Measurements from ENCODE around the gene UFD1.

Gene UFD1

DNA sequence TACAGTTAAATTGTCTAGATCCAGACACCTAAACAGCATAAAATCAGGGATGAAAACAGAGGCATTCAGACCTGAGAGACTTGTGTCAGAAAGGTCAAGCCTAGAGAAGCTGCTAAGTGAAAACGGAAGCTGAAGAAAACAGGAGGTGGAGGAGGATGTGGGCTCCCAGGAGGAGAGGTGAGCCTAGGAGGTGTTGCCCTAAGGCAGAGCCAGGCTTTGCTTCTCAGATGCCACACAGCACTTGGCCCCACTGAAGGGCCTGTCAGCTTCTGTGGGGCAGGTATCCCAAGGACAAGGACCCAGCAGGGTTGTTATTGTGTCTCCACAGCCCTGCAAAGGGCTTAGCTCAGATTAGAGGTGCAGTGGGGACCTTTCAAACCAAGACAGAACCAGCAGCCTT, 14.4 kb downstream of the UFD1 start:
- no peak overlapping the region for H3K27ac Mint-ChIP-seq
- H3K9me3 Mint-ChIP-seq, result no peaks in the 10 kb centered on the region
- no peaks in the 10 kb centered on the region for H3K4me1 Mint-ChIP-seq
- no peak for DNase-seq
- H3K36me3 Mint-ChIP-seq, result peaks cover 40 to 58% of the 10 kb centered on the region in 2 donors
- ATAC-seq (replicated peaks), result no peak
- H3K4me3 Mint-ChIP-seq, result no peak overlapping the region
- no peaks in the 10 kb centered on the region for H3K27me3 Mint-ChIP-seq

DNA sequence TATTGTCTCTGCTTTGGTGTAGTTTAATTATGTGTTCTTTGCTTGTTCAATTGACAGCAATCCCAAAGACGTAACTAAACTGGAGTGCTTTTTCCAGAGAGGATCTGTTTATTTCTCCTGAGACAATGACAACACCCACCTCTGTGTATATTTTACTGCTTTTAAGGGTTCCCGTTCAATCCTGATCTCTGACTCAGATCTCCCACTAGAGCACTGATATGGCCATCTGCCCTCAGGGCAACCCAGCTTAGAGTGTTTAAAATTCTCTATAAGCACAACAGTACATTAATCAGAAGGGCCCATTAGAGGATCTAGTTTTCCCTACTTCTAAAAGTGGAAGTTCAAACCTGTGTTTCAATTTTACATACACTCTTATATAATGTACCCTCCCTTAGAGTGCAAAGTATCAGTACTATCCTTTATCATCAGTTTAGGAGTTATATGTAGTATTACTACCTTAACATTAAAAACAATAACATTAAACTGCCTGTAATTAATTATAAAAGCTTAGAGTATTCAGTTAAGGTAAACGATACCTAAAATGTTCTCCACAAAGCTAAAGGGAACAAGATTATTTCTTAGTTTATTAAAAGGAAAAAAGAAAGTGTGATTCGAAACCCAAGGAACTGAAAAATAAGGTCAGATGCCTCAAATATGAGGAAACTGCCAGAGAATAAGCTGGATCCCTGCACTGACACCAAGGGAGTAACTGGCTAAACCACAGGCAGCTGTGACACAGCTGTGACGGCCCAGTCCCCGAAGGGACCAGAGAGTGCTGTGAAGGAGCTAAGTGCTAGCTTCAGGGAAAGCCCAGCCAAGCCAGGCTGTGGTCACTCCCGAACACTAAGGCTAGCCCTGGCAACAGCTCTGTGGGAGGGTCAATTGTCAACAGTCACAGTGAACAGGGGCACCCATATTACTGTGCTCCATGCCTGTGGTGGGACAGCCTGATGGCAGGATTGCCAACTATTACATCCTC, 15.2 kb downstream of the UFD1 start:
- no peak for ATAC-seq (replicated peaks)

GRCh38 chr22:19463008-19463407, 16.0 kb downstream of the UFD1 start:
- no peak for ATAC-seq (replicated peaks)
- DNase-seq, result no peak
- H3K36me3 Mint-ChIP-seq, result peaks cover 32 to 45% of the 10 kb centered on the region in 2 donors
- H3K27me3 Mint-ChIP-seq, result no peaks in the 10 kb centered on the region
- H3K9me3 Mint-ChIP-seq, result no peaks in the 10 kb centered on the region
- H3K4me1 Mint-ChIP-seq, result no peaks in the 10 kb centered on the region
- H3K27ac Mint-ChIP-seq, result no peak overlapping the region
- no peak overlapping the region for H3K4me3 Mint-ChIP-seq

More for the DNA sequence above, 15.2 kb downstream of the UFD1 start:
- no peaks in the 10 kb centered on the region for H3K27me3 Mint-ChIP-seq
- no peaks in the 10 kb centered on the region for H3K9me3 Mint-ChIP-seq
- no peak overlapping the region for H3K27ac Mint-ChIP-seq
- peaks cover 34 to 51% of the 10 kb centered on the region in 2 donors for H3K36me3 Mint-ChIP-seq
- no peaks in the 10 kb centered on the region for H3K4me1 Mint-ChIP-seq
- DNase-seq, result no peak
- no peak overlapping the region for H3K4me3 Mint-ChIP-seq

DNA sequence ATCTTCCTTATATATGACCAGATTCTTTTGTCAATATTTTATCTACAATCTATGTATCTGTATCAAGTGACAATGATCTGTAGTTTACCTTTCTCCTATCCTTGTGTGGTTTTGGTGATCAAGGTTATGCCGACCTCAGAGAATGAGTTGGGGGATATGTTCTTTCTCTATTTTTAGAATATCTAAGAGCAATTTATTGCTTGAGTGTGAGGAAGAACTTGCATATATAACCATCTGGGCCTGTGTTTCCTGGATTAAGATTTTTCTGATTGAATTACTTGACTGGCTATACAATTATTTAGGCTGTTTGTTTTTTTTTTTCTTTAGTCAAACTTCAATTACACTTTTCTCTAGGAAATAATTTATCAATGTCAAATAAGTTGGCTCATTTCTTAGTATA, 17.5 kb downstream of the UFD1 start:
- DNase-seq (no peak), ATAC-seq (replicated peaks) (no peak)
- Mint-ChIP-seq H3K27me3 (no peaks in the 10 kb centered on the region), H3K9me3 (no peaks in the 10 kb centered on the region), H3K27ac (no peak overlapping the region), H3K4me3 (no peak overlapping the region), H3K36me3 (peaks cover 37 to 43% of the 10 kb centered on the region in 2 donors), H3K4me1 (no peaks in the 10 kb centered on the region)

- H3K4me1 Mint-ChIP-seq, result no peaks in the 10 kb centered on the region
- H3K9me3 Mint-ChIP-seq, result no peaks in the 10 kb centered on the region
- no peak overlapping the region for H3K4me3 Mint-ChIP-seq
- DNase-seq (no peak), ATAC-seq (replicated peaks) (no peak)
- H3K36me3 Mint-ChIP-seq, result peaks cover 43 to 45% of the 10 kb centered on the region in 2 donors
- no peaks in the 10 kb centered on the region for H3K27me3 Mint-ChIP-seq
- no peak overlapping the region for H3K27ac Mint-ChIP-seq
These were observed 19.0 kb downstream of the UFD1 start for GRCh38 chr22:19460036-19460435.

GRCh38 chr22:19457828-19458428, 21.1 kb downstream of the UFD1 start:
- Mint-ChIP-seq H3K27ac (no peak overlapping the region), H3K27me3 (no peaks in the 10 kb centered on the region), H3K4me1 (no peaks in the 10 kb centered on the region), H3K36me3 (peaks cover 48 to 51% of the 10 kb centered on the region in 2 donors), H3K4me3 (no peak overlapping the region), H3K9me3 (no peaks in the 10 kb centered on the region)
- ATAC-seq (replicated peaks) (no peak), DNase-seq (no peak)

GRCh38 chr22:19456541-19456940, 22.5 kb downstream of the UFD1 start:
- Mint-ChIP-seq H3K36me3 (peaks cover 49 to 57% of the 10 kb centered on the region in 2 donors), H3K9me3 (no peaks in the 10 kb centered on the region), H3K4me3 (no peak overlapping the region)

DNA sequence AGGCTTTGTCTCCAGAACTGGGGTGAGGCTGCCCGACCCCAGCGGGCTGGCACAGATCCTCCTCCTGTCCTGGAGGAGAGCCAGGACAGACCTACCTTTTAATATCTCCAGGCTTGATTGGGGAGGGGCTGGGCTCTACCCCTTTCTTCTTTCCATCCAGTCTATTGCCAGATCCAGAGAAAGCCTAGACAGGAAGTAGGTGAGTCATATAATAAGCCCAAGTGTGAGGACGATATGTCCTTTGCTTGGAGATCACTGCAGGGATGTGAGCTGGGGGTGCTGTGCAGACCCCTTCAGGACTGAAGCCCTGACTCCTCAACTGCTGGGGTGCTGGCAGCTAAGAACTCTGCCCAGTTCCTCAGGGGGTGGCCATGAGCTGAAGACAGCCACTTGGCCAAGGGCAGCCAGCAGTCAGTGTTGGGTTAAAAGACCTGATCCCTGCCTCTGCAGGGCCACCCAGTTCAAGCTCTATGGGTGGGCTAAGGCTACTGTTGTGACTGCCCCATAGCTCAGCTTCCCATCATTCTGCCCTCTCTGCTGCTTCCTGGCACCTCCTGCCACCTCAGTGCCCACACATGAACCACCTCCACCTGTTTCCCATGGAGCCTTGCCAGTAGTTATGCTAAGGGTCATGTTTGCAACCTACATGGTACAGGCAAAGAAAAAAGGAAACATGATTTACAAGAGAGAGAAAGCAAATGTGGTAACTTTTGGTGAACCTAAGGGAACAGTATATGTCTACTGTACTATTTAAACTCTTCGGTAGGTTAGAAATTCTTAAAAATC, 23.2 kb downstream of the UFD1 start:
- ATAC-seq (replicated peaks) (no peak), DNase-seq (no peak)
- H3K27ac Mint-ChIP-seq, result no peak overlapping the region
- no peak overlapping the region for H3K4me3 Mint-ChIP-seq
- H3K27me3 Mint-ChIP-seq, result no peaks in the 10 kb centered on the region
- peaks cover 0 to 2% of the 10 kb centered on the region in 2 donors for H3K4me1 Mint-ChIP-seq
- H3K36me3 Mint-ChIP-seq, result peaks cover 44 to 57% of the 10 kb centered on the region in 2 donors
- no peaks in the 10 kb centered on the region for H3K9me3 Mint-ChIP-seq

More at GRCh38 chr22:19456541-19456940, 22.5 kb downstream of the UFD1 start:
- ATAC-seq (replicated peaks) (no peak), DNase-seq (no peak)
- Mint-ChIP-seq H3K4me1 (peaks cover 0 to 2% of the 10 kb centered on the region in 2 donors), H3K27ac (no peak overlapping the region), H3K27me3 (no peaks in the 10 kb centered on the region)

DNA sequence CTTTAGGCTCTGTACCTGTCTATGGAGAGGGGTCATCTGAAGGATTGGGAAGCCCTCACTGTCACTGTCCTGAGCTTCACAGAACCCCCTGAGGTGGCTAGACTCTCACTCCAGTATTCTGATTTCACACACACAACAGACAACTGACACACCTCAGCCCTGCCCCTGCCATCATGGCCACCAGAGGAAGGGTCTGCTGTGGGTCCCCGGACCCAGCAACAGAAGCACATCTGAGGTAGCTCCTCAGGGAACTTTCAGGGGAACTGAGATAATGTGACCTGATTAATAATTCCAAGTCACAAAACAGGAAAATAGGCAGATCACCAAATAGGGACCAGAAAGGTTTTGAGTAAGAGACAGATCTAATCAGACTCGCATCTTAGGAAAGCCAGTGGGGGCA, 24.0 kb downstream of the UFD1 start:
- no peaks in the 10 kb centered on the region for H3K9me3 Mint-ChIP-seq
- DNase-seq (no peak), ATAC-seq (replicated peaks) (no peak)
- H3K4me1 Mint-ChIP-seq, result peaks cover 0 to 2% of the 10 kb centered on the region in 2 donors
- H3K36me3 Mint-ChIP-seq, result peaks cover 41 to 53% of the 10 kb centered on the region in 2 donors
- peak overlapping the region; percentile 6 for H3K27ac Mint-ChIP-seq
- no peaks in the 10 kb centered on the region for H3K27me3 Mint-ChIP-seq
- no peak overlapping the region for H3K4me3 Mint-ChIP-seq

- peaks cover 41 to 53% of the 10 kb centered on the region in 2 donors for H3K36me3 Mint-ChIP-seq
- H3K9me3 Mint-ChIP-seq, result no peaks in the 10 kb centered on the region
- H3K27me3 Mint-ChIP-seq, result no peaks in the 10 kb centered on the region
- ATAC-seq (replicated peaks) (no peak), DNase-seq (no peak)
- no peak overlapping the region for H3K27ac Mint-ChIP-seq
- H3K4me3 Mint-ChIP-seq, result no peak overlapping the region
- H3K4me1 Mint-ChIP-seq, result peaks cover 0 to 5% of the 10 kb centered on the region in 2 donors
These were observed 24.8 kb downstream of the UFD1 start for GRCh38 chr22:19454156-19454555.

DNA sequence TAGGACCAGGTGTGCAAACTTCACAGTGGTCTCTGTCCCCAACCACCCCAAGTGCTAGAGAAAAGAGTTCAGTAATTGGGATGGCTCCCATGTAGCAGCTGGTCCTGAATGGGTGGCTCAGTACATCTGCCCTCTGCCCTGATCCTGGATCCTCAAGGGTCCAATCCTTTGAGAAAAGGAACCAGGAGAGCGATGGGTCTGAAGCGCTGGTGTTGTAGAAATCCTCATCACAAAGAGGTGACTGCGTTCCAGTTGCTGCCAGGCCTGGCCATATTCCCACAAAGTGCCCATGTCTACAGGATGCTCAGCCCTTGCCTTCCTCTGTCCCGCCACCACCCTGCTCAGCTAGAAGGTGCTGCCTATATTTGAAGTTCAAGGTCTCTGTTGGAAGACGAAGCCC, 25.3 kb downstream of the UFD1 start:
- no peak overlapping the region for H3K27ac Mint-ChIP-seq
- H3K36me3 Mint-ChIP-seq, result peaks cover 41 to 53% of the 10 kb centered on the region in 2 donors
- H3K27me3 Mint-ChIP-seq, result no peaks in the 10 kb centered on the region
- DNase-seq, result no peak
- no peak for ATAC-seq (replicated peaks)
- H3K4me1 Mint-ChIP-seq, result peaks cover 2 to 6% of the 10 kb centered on the region in 2 donors
- H3K9me3 Mint-ChIP-seq, result no peaks in the 10 kb centered on the region
- no peak overlapping the region for H3K4me3 Mint-ChIP-seq

GRCh38 chr22:19451570-19451969, 27.4 kb downstream of the UFD1 start:
- H3K27me3 Mint-ChIP-seq, result no peaks in the 10 kb centered on the region
- ATAC-seq (replicated peaks) (no peak), DNase-seq (no peak)
- H3K9me3 Mint-ChIP-seq, result no peaks in the 10 kb centered on the region
- peaks cover 36 to 51% of the 10 kb centered on the region in 2 donors for H3K36me3 Mint-ChIP-seq
- no peak overlapping the region for H3K4me3 Mint-ChIP-seq
- H3K27ac Mint-ChIP-seq, result no peak overlapping the region
- H3K4me1 Mint-ChIP-seq, result peaks cover 17 to 19% of the 10 kb centered on the region in 2 donors

- Mint-ChIP-seq H3K27ac (peak overlapping the region; percentile 69), H3K36me3 (peaks cover 28 to 48% of the 10 kb centered on the region in 2 donors), H3K4me3 (no peak overlapping the region), H3K4me1 (peaks cover 23 to 28% of the 10 kb centered on the region in 2 donors), H3K9me3 (no peaks in the 10 kb centered on the region), H3K27me3 (no peaks in the 10 kb centered on the region)
- no peak for ATAC-seq (replicated peaks)
- no peak for DNase-seq
These were observed 28.4 kb downstream of the UFD1 start for GRCh38 chr22:19450363-19451175.
